Fibroblast of lung (primary cell): ENCODE results near the gene CEP63. TPM values are rescaled to one million over a fixed set of nuclear protein-coding genes. Genes with fewer than 3 reads are reported as not detected.

Experiments
- DNase-seq, 2 donors: peaks; one replicate each; pipeline versions ENCODE4 v3.0.0 to v3.0.0-alpha.2; 2010; ENCODE audit warnings: low read depth in 2 of 2
- H2AFZ ChIP-seq: 2 replicates; pipeline ENCODE4 v1.5.1; 2012; ENCODE audit warnings: low read length, control low read depth, inconsistent platforms
- H3K27ac ChIP-seq: 2 replicates; pipeline ENCODE4 v1.5.1; 2011; ENCODE audit warnings: low read length, control low read depth; ENCODE audit not compliant: insufficient read depth
- H3K27me3 ChIP-seq: 2 replicates; pipeline ENCODE4 v1.5.1; 2011; ENCODE audit warnings: mild to moderate bottlenecking, low read length; ENCODE audit not compliant: control insufficient read depth, insufficient read depth
- H3K36me3 ChIP-seq: 2 replicates; pipeline ENCODE4 v1.5.1; 2011; ENCODE audit warnings: low read length; ENCODE audit not compliant: control insufficient read depth, insufficient read depth
- H3K4me1 ChIP-seq: 2 replicates; pipeline ENCODE4 v1.5.1; 2011; ENCODE audit warnings: low read length; ENCODE audit not compliant: control insufficient read depth, insufficient read depth; ENCODE audit errors: extremely low read depth
- H3K4me2 ChIP-seq: 2 replicates; pipeline ENCODE4 v1.5.1; 2011; ENCODE audit warnings: low read length, control low read depth; ENCODE audit not compliant: insufficient read depth; ENCODE audit errors: extremely low read depth
- H3K4me3 ChIP-seq, 4 experiments: fragments of 200-600 bp in 1 of 4; sonication (generic) in 1 of 4; replicated peaks in 1 of 4; 2 replicates each; pipeline ENCODE4 v1.5.1; 2011 to 2016; ENCODE audit warnings: low read length in 4 of 4, low read depth in 3 of 4, mild to moderate bottlenecking in 3 of 4, control low read depth in 2 of 4, inconsistent platforms in 1 of 4, mixed read lengths in 1 of 4; ENCODE audit not compliant: insufficient read depth in 1 of 4; ENCODE audit errors: control extremely low read depth in 1 of 4
- H3K79me2 ChIP-seq: 2 replicates; pipeline ENCODE4 v1.5.1; 2012; ENCODE audit warnings: mild to moderate bottlenecking, low read length, inconsistent platforms; ENCODE audit not compliant: control insufficient read depth, insufficient read depth
- H3K9ac ChIP-seq: 2 replicates; pipeline ENCODE4 v1.5.1; 2011; ENCODE audit warnings: mild to moderate bottlenecking, low read length, control low read depth; ENCODE audit not compliant: insufficient read depth
- H3K9me3 ChIP-seq: 2 replicates; pipeline ENCODE4 v1.5.1; 2012; ENCODE audit warnings: low read depth, low read length; ENCODE audit not compliant: control insufficient read depth, insufficient read depth
- H4K20me1 ChIP-seq: 2 replicates; pipeline ENCODE4 v1.5.1; 2011; ENCODE audit warnings: low read length; ENCODE audit not compliant: control insufficient read depth, insufficient read depth; ENCODE audit errors: extremely low read depth
- CTCF ChIP-seq, 2 donors: IDR thresholded peaks in 1 of 2; conservative IDR thresholded peaks in 1 of 2; 1 replicate in 1 of 2; 2 replicates in 1 of 2; pipeline ENCODE4 v1.5.1; 2011 to 2012; ENCODE audit warnings: low read length in 2 of 2, control low read depth in 1 of 2, inconsistent platforms in 1 of 2, low read depth in 1 of 2, mild to moderate bottlenecking in 1 of 2
- EZH2 ChIP-seq: IDR thresholded peaks from 2 replicates; pipeline ENCODE4 v1.5.1; 2012; ENCODE audit warnings: low read length, control low read depth, mild to moderate bottlenecking; ENCODE audit errors: missing control alignments
- polyA plus RNA-seq, 2 donors: library from polyadenylated mRNA; depleted of rRNA in 1 of 2; stranded (reverse) in 1 of 2; unstranded in 1 of 2; fragments of >200 nt; gene quantifications; 2 replicates each; pipeline ENCODE4 v1.2.1, GENCODE V29; 2011 to 2012; ENCODE audit warnings: missing spikeins in 1 of 2
- total RNA-seq: library from RNA; depleted of rRNA; stranded (reverse); fragments of >200 nt; gene quantifications from 2 replicates; pipeline ENCODE4 v1.2.1, GENCODE V29; 2014

CEP63 gene
- total and polyA plus RNA-seq, 2 donors (not counting 1 experiment from before 2014, with no cell fraction given): 22.3 to 26.4 TPM

GRCh38 chr3:134460965-134461364 is 24.9 kb upstream of the CEP63 start:
- Histone ChIP-seq H3K27me3 (no peaks in the 10 kb centered on the region), H3K4me2 (peak overlapping the region; percentile 27), H2AFZ (no peak overlapping the region), H3K36me3 (no peaks in the 10 kb centered on the region), H3K4me1 (peaks cover 31% of the 10 kb centered on the region), H3K9ac (peak overlapping the region; percentile 44), H3K79me2 (no peaks in the 10 kb centered on the region), H3K4me3 (no peak overlapping the region), H3K27ac (peak overlapping the region; percentile 96), H4K20me1 (no peaks in the 10 kb centered on the region), H3K9me3 (no peaks in the 10 kb centered on the region)
- TF ChIP-seq CTCF (conservative IDR thresholded peaks at IDR 0.05 in 1 of 2, IDR thresholded peaks at IDR 0.05 in 1 of 2; ENCODE audit: low read depth in 1 of 2, low read length in 2 of 2) (no peak), EZH2 (no peak)
- peak; percentile 56 to 94 for DNase-seq

GRCh38 chr3:134462331-134462941 is 23.4 kb upstream of the CEP63 start:
- Histone ChIP-seq H3K4me1 (peaks cover 37% of the 10 kb centered on the region), H3K27ac (peak overlapping the region; percentile 96), H3K4me3 (peak overlapping the region in 2 of 4 experiments; percentile 6 to 7), H4K20me1 (no peaks in the 10 kb centered on the region), H3K27me3 (no peaks in the 10 kb centered on the region), H2AFZ (no peak overlapping the region), H3K79me2 (no peaks in the 10 kb centered on the region), H3K9ac (peak overlapping the region; percentile 65), H3K4me2 (peak overlapping the region; percentile 1), H3K36me3 (no peaks in the 10 kb centered on the region), H3K9me3 (no peaks in the 10 kb centered on the region)
- TF ChIP-seq CTCF (conservative IDR thresholded peaks at IDR 0.05 in 1 of 2, IDR thresholded peaks at IDR 0.05 in 1 of 2; ENCODE audit: low read depth in 1 of 2, low read length in 2 of 2) (no peak), EZH2 (no peak)
- peak; percentile 59 to 83 for DNase-seq

GRCh38 chr3:134463676-134464063 is 22.2 kb upstream of the CEP63 start:
- Histone ChIP-seq H3K9me3 (no peaks in the 10 kb centered on the region), H4K20me1 (no peaks in the 10 kb centered on the region), H3K79me2 (no peaks in the 10 kb centered on the region), H3K4me1 (peaks cover 40% of the 10 kb centered on the region), H3K4me3 (peak overlapping the region in 2 of 4 experiments; percentile 3 to 22), H3K27ac (peak overlapping the region; percentile 96), H3K4me2 (peak overlapping the region; percentile 70), H3K36me3 (no peaks in the 10 kb centered on the region), H3K9ac (peak overlapping the region; percentile 60), H3K27me3 (no peaks in the 10 kb centered on the region), H2AFZ (no peak overlapping the region)
- DNase-seq: no peak
- TF ChIP-seq CTCF (conservative IDR thresholded peaks at IDR 0.05 in 1 of 2, IDR thresholded peaks at IDR 0.05 in 1 of 2; ENCODE audit: low read depth in 1 of 2, low read length in 2 of 2) (no peak), EZH2 (no peak)
